H54 (cell line): ENCODE results near the gene PDGFD.

ENCODE experiments used
- DNase-seq: peaks from one replicate; pipeline ENCODE4 v3.0.0; 2011; ENCODE audit warnings: low spot score, mixed read lengths; ENCODE audit not compliant: insufficient read length
- FAIRE-seq: peaks from 3 replicates; lab custom pipeline; 2011; peaks lifted over from hg19 to GRCh38; lab: Jason Lieb, UNC
- POLR2A ChIP-seq: IDR thresholded peaks from 2 replicates; pipeline ENCODE4 v1.6.1; 2011; ENCODE audit warnings: low read depth, mild to moderate bottlenecking, low read length

Gene PDGFD

GRCh38 chr11:103897160-103897936 lies 266.6 kb downstream of the PDGFD start:
- FAIRE-seq (no peak), DNase-seq (no peak)
- TF ChIP-seq POLR2A = no peak

GRCh38 chr11:103895106-103895505 lies 268.8 kb downstream of the PDGFD start:
- no peak for TF ChIP-seq POLR2A
- FAIRE-seq (no peak), DNase-seq (no peak)

GRCh38 chr11:103894673-103895072 lies 269.3 kb downstream of the PDGFD start:
- no peak for TF ChIP-seq POLR2A
- DNase-seq (no peak), FAIRE-seq (no peak)

- no peak for TF ChIP-seq POLR2A
- no peak for FAIRE-seq
- DNase-seq = no peak
Observed at GRCh38 chr11:103894034-103894433, 269.9 kb downstream of the PDGFD start.

GRCh38 chr11:103893371-103893770 lies 270.6 kb downstream of the PDGFD start:
- TF ChIP-seq POLR2A = no peak
- DNase-seq (no peak), FAIRE-seq (no peak)

- FAIRE-seq (peak; percentile 41), DNase-seq (peak; percentile 11)
- no peak for TF ChIP-seq POLR2A
Observed at GRCh38 chr11:103892603-103893002, 271.3 kb downstream of the PDGFD start.

GRCh38 chr11:103890654-103891053 lies 273.3 kb downstream of the PDGFD start:
- FAIRE-seq (no peak), DNase-seq (no peak)
- TF ChIP-seq POLR2A = no peak

- TF ChIP-seq POLR2A = no peak
- FAIRE-seq (no peak), DNase-seq (no peak)
Observed at GRCh38 chr11:103889679-103890078, 274.3 kb downstream of the PDGFD start.

GRCh38 chr11:103888541-103888951 lies 275.4 kb downstream of the PDGFD start:
- no peak for DNase-seq
- no peak for TF ChIP-seq POLR2A
- no peak for FAIRE-seq

GRCh38 chr11:103887001-103887658 lies 276.8 kb downstream of the PDGFD start:
- DNase-seq = no peak
- TF ChIP-seq POLR2A = no peak
- no peak for FAIRE-seq

- FAIRE-seq (no peak), DNase-seq (no peak)
- TF ChIP-seq POLR2A = no peak
Observed at GRCh38 chr11:103883856-103884255, 280.1 kb downstream of the PDGFD start.

- no peak for DNase-seq
- no peak for FAIRE-seq
- TF ChIP-seq POLR2A = no peak
Observed at GRCh38 chr11:103883291-103883690, 280.7 kb downstream of the PDGFD start.

- TF ChIP-seq POLR2A = no peak
- no peak for FAIRE-seq
- no peak for DNase-seq
Observed at GRCh38 chr11:103881584-103881983, 282.4 kb downstream of the PDGFD start.

- no peak for FAIRE-seq
- no peak for TF ChIP-seq POLR2A
- no peak for DNase-seq
Observed at GRCh38 chr11:103880968-103881367, 283.0 kb downstream of the PDGFD start.

- DNase-seq (no peak), FAIRE-seq (no peak)
- TF ChIP-seq POLR2A = no peak
Observed at GRCh38 chr11:103878646-103879045, 285.3 kb downstream of the PDGFD start.
